Parathyroid adenoma (tissue), 2 donors: ENCODE data around the gene GRIFIN.

Experiments used
- H2AFZ ChIP-seq: fragments of 300-600 bp; sonication (generic); one replicate; pipeline ENCODE4 v1.7.0; 2017; ENCODE audit warnings: antibody characterized with exemption, mild to moderate bottlenecking
- H3K27ac ChIP-seq: fragments of 300-600 bp; sonication (generic); one replicate; pipeline ENCODE4 v1.7.0; 2017
- H3K27me3 ChIP-seq: fragments of 300-600 bp; sonication (generic); one replicate; pipeline ENCODE4 v1.7.0; 2017; ENCODE audit warnings: low read length; ENCODE audit not compliant: control insufficient read depth, insufficient read depth
- H3K36me3 ChIP-seq: fragments of 300-600 bp; sonication (generic); one replicate; pipeline ENCODE4 v1.7.0; 2017; ENCODE audit warnings: low read length; ENCODE audit not compliant: control insufficient read depth, insufficient read depth
- H3K4me1 ChIP-seq: fragments of 300-600 bp; sonication (generic); one replicate; pipeline ENCODE4 v1.7.0; 2017; ENCODE audit warnings: control low read depth
- H3K4me2 ChIP-seq: fragments of 300-600 bp; sonication (generic); one replicate; pipeline ENCODE4 v1.7.0; 2017; ENCODE audit warnings: low read length
- H3K4me3 ChIP-seq: fragments of 300-600 bp; sonication (generic); one replicate; pipeline ENCODE4 v1.7.0; 2017; ENCODE audit warnings: low read depth, low read length
- H3K79me2 ChIP-seq: fragments of 300-600 bp; sonication (generic); one replicate; pipeline ENCODE4 v1.7.0; 2017; ENCODE audit warnings: control low read depth
- H3K9ac ChIP-seq: fragments of 300-600 bp; sonication (generic); one replicate; pipeline ENCODE4 v1.7.0; 2017; ENCODE audit warnings: mild to moderate bottlenecking
- H3K9me3 ChIP-seq: fragments of 300-600 bp; sonication (generic); one replicate; pipeline ENCODE4 v1.7.0; 2017; ENCODE audit warnings: low read length; ENCODE audit not compliant: control insufficient read depth
- TF ChIP-seq, protein P1 (sequence below): fragments of 300-600 bp; sonication (generic); IDR thresholded peaks from one replicate; pipeline ENCODE4 v1.7.0; 2017; ENCODE audit warnings: antibody characterized with exemption, mild to moderate bottlenecking
- donor health status: primary hyperparathyroidism.

The GRIFIN gene

DNA sequence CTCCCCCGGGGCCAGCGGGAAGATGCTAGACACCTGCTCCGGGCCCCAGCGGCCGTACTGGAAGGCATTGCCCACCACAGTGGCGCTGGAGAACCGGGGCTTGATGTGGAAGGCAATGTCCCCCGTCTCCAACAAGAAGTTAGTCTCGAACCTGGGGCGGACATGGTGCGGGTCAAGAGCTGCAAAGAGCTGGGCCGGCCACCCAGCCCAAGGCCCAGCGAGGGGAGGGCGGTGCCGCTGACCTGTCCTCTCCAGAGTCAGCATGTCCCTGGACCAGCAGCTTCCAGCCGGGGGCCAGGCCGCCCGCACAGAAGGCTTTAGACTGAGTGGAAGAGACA, 551 bp downstream of the GRIFIN start:
- Histone ChIP-seq H3K79me2 (no peaks in the 10 kb centered on the region), H3K27me3 (peaks cover 9% of the 10 kb centered on the region), H3K4me2 (no peak overlapping the region), H3K9me3 (no peaks in the 10 kb centered on the region), H3K4me1 (no peaks in the 10 kb centered on the region), H3K9ac (no peak overlapping the region), H3K36me3 (no peaks in the 10 kb centered on the region), H2AFZ (no peak overlapping the region), H3K4me3 (no peak overlapping the region), H3K27ac (no peak overlapping the region)
- TF ChIP-seq, protein P1, sequence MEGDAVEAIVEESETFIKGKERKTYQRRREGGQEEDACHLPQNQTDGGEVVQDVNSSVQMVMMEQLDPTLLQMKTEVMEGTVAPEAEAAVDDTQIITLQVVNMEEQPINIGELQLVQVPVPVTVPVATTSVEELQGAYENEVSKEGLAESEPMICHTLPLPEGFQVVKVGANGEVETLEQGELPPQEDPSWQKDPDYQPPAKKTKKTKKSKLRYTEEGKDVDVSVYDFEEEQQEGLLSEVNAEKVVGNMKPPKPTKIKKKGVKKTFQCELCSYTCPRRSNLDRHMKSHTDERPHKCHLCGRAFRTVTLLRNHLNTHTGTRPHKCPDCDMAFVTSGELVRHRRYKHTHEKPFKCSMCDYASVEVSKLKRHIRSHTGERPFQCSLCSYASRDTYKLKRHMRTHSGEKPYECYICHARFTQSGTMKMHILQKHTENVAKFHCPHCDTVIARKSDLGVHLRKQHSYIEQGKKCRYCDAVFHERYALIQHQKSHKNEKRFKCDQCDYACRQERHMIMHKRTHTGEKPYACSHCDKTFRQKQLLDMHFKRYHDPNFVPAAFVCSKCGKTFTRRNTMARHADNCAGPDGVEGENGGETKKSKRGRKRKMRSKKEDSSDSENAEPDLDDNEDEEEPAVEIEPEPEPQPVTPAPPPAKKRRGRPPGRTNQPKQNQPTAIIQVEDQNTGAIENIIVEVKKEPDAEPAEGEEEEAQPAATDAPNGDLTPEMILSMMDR, result no peak

DNA sequence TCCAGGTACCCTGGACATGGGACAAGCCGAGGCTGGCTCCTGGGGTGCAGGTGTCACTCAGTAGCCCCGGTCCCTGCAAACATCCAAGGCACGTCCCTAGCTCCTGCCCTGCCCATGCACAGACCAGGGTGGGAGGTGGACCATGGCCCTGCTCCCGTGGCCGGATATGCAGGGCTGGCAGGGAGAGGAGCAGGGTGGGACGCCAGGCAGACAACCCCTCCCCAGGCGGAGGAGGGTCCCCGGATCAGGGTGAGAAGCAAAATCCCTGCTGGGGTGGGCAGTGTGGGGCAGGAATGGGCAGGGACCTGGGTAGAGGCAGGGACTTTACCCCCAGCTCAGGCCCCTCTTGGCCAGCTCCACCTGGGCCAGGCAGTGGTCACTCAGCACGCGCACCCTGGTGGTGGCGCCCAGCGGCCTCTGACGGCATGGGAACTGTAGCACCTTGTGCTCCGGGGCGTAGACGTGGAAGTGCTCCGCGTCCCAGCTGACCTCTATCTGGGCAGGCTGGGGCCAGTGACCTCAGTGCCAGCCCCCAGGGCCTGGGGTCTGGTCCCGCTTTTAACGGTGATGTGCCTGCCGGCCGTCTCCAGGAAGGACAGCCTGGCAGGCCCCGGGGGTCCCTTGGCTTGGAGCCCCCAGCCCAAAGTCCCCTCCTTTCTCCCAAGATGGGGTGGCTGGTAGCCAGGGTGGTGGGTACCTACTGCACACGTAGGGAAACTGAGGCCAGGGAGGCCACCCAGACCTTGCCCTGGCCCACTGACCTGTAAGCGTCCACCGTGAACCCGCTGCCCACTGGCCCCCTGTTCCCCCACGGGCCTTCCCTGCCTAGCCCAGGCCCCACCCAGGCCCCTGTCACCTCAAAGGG, 1.2 kb downstream of the GRIFIN start:
- Histone ChIP-seq H3K4me2 (no peak overlapping the region), H3K9ac (no peak overlapping the region), H3K27me3 (peaks cover 9% of the 10 kb centered on the region), H3K4me1 (no peaks in the 10 kb centered on the region), H2AFZ (no peak overlapping the region), H3K36me3 (no peaks in the 10 kb centered on the region), H3K4me3 (no peak overlapping the region), H3K27ac (no peak overlapping the region), H3K9me3 (no peaks in the 10 kb centered on the region), H3K79me2 (no peaks in the 10 kb centered on the region)
- TF ChIP-seq, protein P1, result no peak

DNA sequence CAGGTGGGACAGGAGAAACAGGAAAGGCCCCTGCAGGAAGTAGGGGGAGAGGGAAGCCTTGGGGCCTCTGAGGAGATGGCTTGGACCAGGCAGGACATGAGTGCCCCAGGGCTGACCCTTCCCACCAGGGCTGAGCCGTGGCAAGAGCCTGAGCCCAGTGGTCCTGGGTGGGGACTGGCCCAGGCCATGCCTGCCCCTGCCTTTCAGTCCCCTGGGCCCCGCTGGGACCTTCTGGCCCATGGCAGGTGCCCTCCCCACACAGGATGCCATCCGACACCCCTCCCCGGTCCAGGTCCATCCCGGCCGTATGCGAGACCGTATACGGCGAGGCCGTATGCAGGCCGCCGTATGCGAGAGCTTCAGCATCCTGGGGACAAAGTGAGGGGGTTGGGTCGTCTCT, 2.0 kb downstream of the GRIFIN start:
- TF ChIP-seq, protein P1, result no peak
- H3K9ac ChIP-seq, result no peak overlapping the region
- H2AFZ ChIP-seq, result no peak overlapping the region
- no peaks in the 10 kb centered on the region for H3K36me3 ChIP-seq
- H3K4me3 ChIP-seq, result no peak overlapping the region
- H3K27me3 ChIP-seq, result peaks cover 9% of the 10 kb centered on the region
- H3K4me2 ChIP-seq, result no peak overlapping the region
- no peak overlapping the region for H3K27ac ChIP-seq
- no peaks in the 10 kb centered on the region for H3K79me2 ChIP-seq
- peaks cover under 1% of the 10 kb centered on the region for H3K4me1 ChIP-seq
- no peaks in the 10 kb centered on the region for H3K9me3 ChIP-seq

DNA sequence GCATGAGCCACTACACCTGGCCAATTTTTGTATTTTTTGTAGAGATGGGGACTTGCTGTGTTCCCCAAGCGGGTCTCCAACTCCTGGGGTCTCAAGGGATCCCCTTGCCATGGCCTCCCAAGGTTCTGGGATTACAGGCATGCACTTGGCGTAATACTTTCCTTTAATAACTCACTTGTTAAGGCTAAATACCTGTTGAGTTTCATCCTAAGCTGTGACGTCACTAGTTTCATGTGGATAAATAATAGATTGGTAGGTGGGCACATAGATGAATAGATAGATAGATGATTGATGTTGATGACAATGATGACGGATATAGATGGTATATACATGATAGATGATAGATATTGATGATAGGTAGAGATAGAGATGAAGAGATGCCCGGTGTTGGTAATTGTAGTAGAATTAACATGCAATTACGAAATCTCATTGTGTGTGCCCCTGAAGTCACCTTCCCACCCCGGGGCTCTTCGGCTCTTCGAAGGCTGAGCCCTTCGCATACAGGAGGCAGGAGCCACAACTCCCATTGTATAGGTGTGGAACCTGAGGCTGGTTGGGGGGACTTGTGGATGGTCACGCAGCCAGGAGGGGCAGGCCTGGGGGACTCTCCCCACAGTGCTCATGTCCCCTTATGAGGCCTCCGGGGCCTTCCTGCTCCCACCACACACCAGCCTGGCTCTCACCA, 2.6 kb downstream of the GRIFIN start:
- TF ChIP-seq, protein P1, result no peak

More for the DNA sequence above, 2.6 kb downstream of the GRIFIN start:
- Histone ChIP-seq H3K9me3 (no peaks in the 10 kb centered on the region), H3K4me1 (peaks cover 6% of the 10 kb centered on the region), H3K9ac (no peak overlapping the region), H3K27me3 (peaks cover 9% of the 10 kb centered on the region), H3K4me2 (no peak overlapping the region), H3K79me2 (no peaks in the 10 kb centered on the region), H2AFZ (no peak overlapping the region), H3K4me3 (no peak overlapping the region), H3K36me3 (no peaks in the 10 kb centered on the region), H3K27ac (no peak overlapping the region)
